CD14-positive monocyte (primary cell): Measurements from ENCODE around the gene DNAH3. TPM values are rescaled to one million over a fixed set of nuclear protein-coding genes. Genes with fewer than 3 reads are reported as not detected.

Experiments used
- DNase-seq, 3 donors: peaks; one replicate each; pipeline ENCODE4 v3.0.0-alpha.2; 2011 to 2022
- H2AFZ ChIP-seq: 2 replicates; pipeline ENCODE4 v1.6.0; 2012; ENCODE audit warnings: mild to moderate bottlenecking, low read depth, low read length, inconsistent platforms; ENCODE audit not compliant: insufficient read depth, poor library complexity, severe bottlenecking
- H3K27ac ChIP-seq, 2 donors: 1 replicate in 1 of 2; 2 replicates in 1 of 2; pipeline ENCODE4 v1.5.1; 2012 to 2013; ENCODE audit warnings: low read length in 2 of 2, control low read depth in 1 of 2, inconsistent platforms in 1 of 2, low read depth in 1 of 2, mild to moderate bottlenecking in 1 of 2
- H3K27me3 ChIP-seq, 2 donors: one replicate each; pipeline versions ENCODE4 v1.6.0 to v1.6.1; 2011 to 2013; ENCODE audit warnings: low read length in 2 of 2; ENCODE audit not compliant: control insufficient read depth in 2 of 2, insufficient read depth in 2 of 2
- H3K36me3 ChIP-seq, 2 donors: replicated peaks in 1 of 2; 1 replicate in 1 of 2; 2 replicates in 1 of 2; pipeline versions ENCODE4 v1.5.1 to v1.6.1; 2012 to 2013; ENCODE audit warnings: low read length in 2 of 2, control low read depth in 1 of 2, inconsistent platforms in 1 of 2, mild to moderate bottlenecking in 1 of 2; ENCODE audit not compliant: insufficient read depth in 2 of 2, control insufficient read depth in 1 of 2
- H3K4me1 ChIP-seq, 2 donors: 1 replicate in 1 of 2; 2 replicates in 1 of 2; pipeline versions ENCODE4 v1.5.1 to v1.6.1; 2012 to 2013; ENCODE audit warnings: low read length in 2 of 2, control low read depth in 1 of 2, inconsistent platforms in 1 of 2, mild to moderate bottlenecking in 1 of 2, moderate library complexity in 1 of 2; ENCODE audit not compliant: insufficient read depth in 2 of 2, control insufficient read depth in 1 of 2
- H3K4me2 ChIP-seq: replicated peaks from 2 replicates; pipeline ENCODE3; 2012; ENCODE audit warnings: low read length, moderate library complexity, mild to moderate bottlenecking; ENCODE audit not compliant: poor library complexity, severe bottlenecking; ENCODE audit errors: extremely low read depth
- H3K4me3 ChIP-seq, 3 experiments: fragments of 200-600 bp in 1 of 3; sonication (generic) in 1 of 3; replicated peaks in 1 of 3; 1 replicate in 2 of 3; 2 replicates in 1 of 3; pipeline ENCODE4 v1.5.1; 2011 to 2013; ENCODE audit warnings: low read length in 3 of 3, mild to moderate bottlenecking in 3 of 3, control low read depth in 2 of 3, low read depth in 2 of 3, inconsistent platforms in 1 of 3, moderate library complexity in 1 of 3
- H3K79me2 ChIP-seq: 2 replicates; pipeline ENCODE4 v1.6.0; 2012; ENCODE audit warnings: mild to moderate bottlenecking, control low read depth, inconsistent platforms, low read length, moderate library complexity; ENCODE audit not compliant: insufficient read depth
- H3K9ac ChIP-seq: 2 replicates; pipeline ENCODE4 v1.6.0; 2017; ENCODE audit warnings: low read length, mild to moderate bottlenecking; ENCODE audit not compliant: insufficient read depth, poor library complexity, severe bottlenecking
- H3K9me3 ChIP-seq, 2 donors: replicated peaks in 1 of 2; 1 replicate in 1 of 2; 2 replicates in 1 of 2; pipeline versions ENCODE4 v1.5.1 to v1.6.1; 2012 to 2013; ENCODE audit warnings: low read length in 2 of 2, control low read depth in 1 of 2; ENCODE audit not compliant: control insufficient read depth in 1 of 2, insufficient read depth in 1 of 2
- H4K20me1 ChIP-seq: 2 replicates; pipeline ENCODE4 v1.6.0; 2012; ENCODE audit warnings: mild to moderate bottlenecking, low read length, control low read depth, moderate library complexity; ENCODE audit not compliant: insufficient read depth
- H3K27ac Mint-ChIP-seq, 7 donors: one replicate each; pipeline ENCODE4 v1.8.0; 2020; ENCODE audit warnings: mild to moderate bottlenecking in 7 of 7, mixed read lengths in 7 of 7, moderate library complexity in 6 of 7, inconsistent platforms in 2 of 7
- H3K27me3 Mint-ChIP-seq, 3 donors: one replicate each; pipeline ENCODE4 v1.8.0; 2021 to 2022; ENCODE audit warnings: low read depth in 3 of 3, mild to moderate bottlenecking in 3 of 3, mixed read lengths in 3 of 3, moderate library complexity in 3 of 3, inconsistent platforms in 1 of 3
- H3K36me3 Mint-ChIP-seq, 2 donors: one replicate each; pipeline ENCODE4 v1.8.0; 2020; ENCODE audit warnings: mixed read lengths in 2 of 2, inconsistent platforms in 1 of 2, mild to moderate bottlenecking in 1 of 2
- H3K4me1 Mint-ChIP-seq: one replicate; pipeline ENCODE4 v1.8.0; 2020; ENCODE audit warnings: mild to moderate bottlenecking, mixed read lengths
- H3K4me3 Mint-ChIP-seq, 2 donors: one replicate each; pipeline ENCODE4 v1.8.0; 2020; ENCODE audit warnings: mild to moderate bottlenecking in 2 of 2, mixed read lengths in 2 of 2, moderate library complexity in 1 of 2
- H3K9me3 Mint-ChIP-seq, 7 donors: one replicate each; pipeline ENCODE4 v1.8.0; 2020 to 2022; ENCODE audit warnings: mixed read lengths in 7 of 7, mild to moderate bottlenecking in 6 of 7, moderate library complexity in 6 of 7, inconsistent platforms in 2 of 7
- CTCF ChIP-seq: fragments of 200-600 bp; IDR thresholded peaks from one replicate; pipeline ENCODE4 v1.8.0; 2022; ENCODE audit warnings: antibody characterized with exemption, mild to moderate bottlenecking
- WGBS: methylation state at CpG from one replicate; pipeline ENCODE4 v1.1.5; 2013; ENCODE audit warnings: missing lambda C conversion rate; ENCODE audit not compliant: insufficient coverage; 5-methylcytosine and 5-hydroxymethylcytosine counted together
- intact Hi-C, 2 donors: fragments of 100-400 bp; cut with micrococcal nuclease; formaldehyde crosslinking; loops; one replicate each; pipeline versions ENCODE4 v1.15.0 to v1.15.1; 2023
- polyA plus RNA-seq, 3 donors: library from polyadenylated mRNA; depleted of rRNA in 1 of 3; unstranded in 2 of 3; stranded (reverse) in 1 of 3; fragments of 300-500 nt in 2 of 3; fragments of >200 nt in 1 of 3; fragmentation: Illumina TruSeq in 2 of 3; gene quantifications; 1 replicate in 2 of 3; 2 replicates in 1 of 3; pipeline ENCODE4 v1.2.3, GENCODE V29; 2012 to 2021

DNAH3 gene
- polyA plus RNA-seq, 3 donors = not detected

DNA sequence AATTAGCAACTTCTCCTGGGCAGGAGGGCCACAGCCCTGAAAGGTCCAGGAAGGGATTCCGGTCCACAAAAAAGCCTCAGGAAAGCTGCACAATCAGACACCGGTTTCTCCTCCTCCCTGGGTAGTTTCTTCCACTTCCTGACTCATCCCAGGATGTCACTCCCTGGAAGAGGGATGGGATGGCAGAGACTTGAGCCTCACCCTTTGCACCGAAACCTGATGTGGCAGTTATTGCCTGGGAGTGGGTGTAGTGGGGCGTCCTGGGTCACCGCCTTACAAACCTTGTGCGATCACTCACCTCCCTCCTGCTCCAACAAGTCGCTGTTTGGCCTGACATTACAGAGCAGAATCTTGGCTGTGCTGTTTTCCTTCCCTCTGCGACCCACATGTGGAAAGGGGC, 179.2 kb downstream of the DNAH3 start:
- H3K27ac Mint-ChIP-seq = no peak overlapping the region
- Histone ChIP-seq H3K4me2 (no peak overlapping the region), H4K20me1 (no peaks in the 10 kb centered on the region)

DNA sequence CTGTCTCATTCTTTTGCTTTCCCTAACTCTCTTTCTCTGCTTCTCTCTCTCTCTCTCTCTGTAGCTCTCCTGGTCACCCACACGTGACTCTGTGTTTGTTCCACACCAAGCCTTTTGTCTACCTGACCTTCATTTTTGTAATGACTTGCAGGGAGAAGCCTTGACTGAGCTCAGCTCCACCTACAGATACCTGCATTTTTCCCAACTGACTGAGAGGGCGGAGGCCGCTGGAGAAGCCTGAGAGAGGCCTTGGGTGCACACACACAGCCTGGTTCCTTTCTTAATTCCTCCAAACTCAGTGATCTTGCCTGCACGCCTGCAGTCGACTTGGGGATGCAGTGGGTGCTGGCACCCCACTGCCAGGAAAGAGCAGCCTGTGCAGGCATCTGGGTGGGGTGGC, 181.3 kb downstream of the DNAH3 start:
- Histone ChIP-seq H3K4me2 (no peak overlapping the region), H3K4me1 (no peaks in the 10 kb centered on the region), H3K4me3 (no peak overlapping the region), H3K79me2 (no peaks in the 10 kb centered on the region), H4K20me1 (no peaks in the 10 kb centered on the region), H3K27me3 (no peaks in the 10 kb centered on the region), H3K36me3 (no peaks in the 10 kb centered on the region), H3K27ac (no peak overlapping the region), H3K9ac (no peak overlapping the region), H3K9me3 (no peaks in the 10 kb centered on the region), H2AFZ (no peak overlapping the region)
- WGBS = 93% methylated on average over 3 of the region's 5 CpGs
- no peak for TF ChIP-seq CTCF
- intact Hi-C loops = no loop called here
- Mint-ChIP-seq H3K27me3 (peaks cover 0 to 5% (median 4%) of the 10 kb centered on the region in 3 donors), H3K36me3 (no peaks in the 10 kb centered on the region), H3K4me1 (no peaks in the 10 kb centered on the region), H3K27ac (no peak overlapping the region), H3K4me3 (no peak overlapping the region), H3K9me3 (peaks cover 0 to 3% (median 1%) of the 10 kb centered on the region in 7 donors)
- no peak for DNase-seq

More for the DNA sequence above, 179.2 kb downstream of the DNAH3 start:
- no peak overlapping the region for H3K4me3 ChIP-seq
- H3K27me3 Mint-ChIP-seq = peaks cover 0 to 5% (median 4%) of the 10 kb centered on the region in 3 donors
- H3K9me3 Mint-ChIP-seq = no peaks in the 10 kb centered on the region
- H3K27ac ChIP-seq = no peak overlapping the region
- H3K27me3 ChIP-seq = no peaks in the 10 kb centered on the region
- no peak overlapping the region for H3K4me3 Mint-ChIP-seq
- 85% methylated on average over 4 of the region's 8 CpGs for WGBS
- no peak for DNase-seq
- H3K36me3 Mint-ChIP-seq = no peaks in the 10 kb centered on the region
- H2AFZ ChIP-seq = no peak overlapping the region
- H3K4me1 ChIP-seq = no peaks in the 10 kb centered on the region
- intact Hi-C loops = no loop called here
- no peaks in the 10 kb centered on the region for H3K36me3 ChIP-seq
- H3K4me1 Mint-ChIP-seq = peaks cover under 1% of the 10 kb centered on the region
- TF ChIP-seq CTCF = no peak
- no peaks in the 10 kb centered on the region for H3K9me3 ChIP-seq
- no peak overlapping the region for H3K9ac ChIP-seq
- no peaks in the 10 kb centered on the region for H3K79me2 ChIP-seq
